CD14-positive monocyte (primary cell): ENCODE measurements around the gene OPN4. TPM values are rescaled to one million over a fixed set of nuclear protein-coding genes. Genes with fewer than 3 reads are reported as not detected.

Experiments used
- DNase-seq, 3 donors: peaks; one replicate each; pipeline ENCODE4 v3.0.0-alpha.2; 2011 to 2022
- H2AFZ ChIP-seq: 2 replicates; pipeline ENCODE4 v1.6.0; 2012; ENCODE audit warnings: mild to moderate bottlenecking, low read depth, low read length, inconsistent platforms; ENCODE audit not compliant: insufficient read depth, poor library complexity, severe bottlenecking
- H3K27ac ChIP-seq, 2 donors: 1 replicate in 1 of 2; 2 replicates in 1 of 2; pipeline ENCODE4 v1.5.1; 2012 to 2013; ENCODE audit warnings: low read length in 2 of 2, control low read depth in 1 of 2, inconsistent platforms in 1 of 2, low read depth in 1 of 2, mild to moderate bottlenecking in 1 of 2
- H3K27me3 ChIP-seq, 2 donors: one replicate each; pipeline versions ENCODE4 v1.6.0 to v1.6.1; 2011 to 2013; ENCODE audit warnings: low read length in 2 of 2; ENCODE audit not compliant: control insufficient read depth in 2 of 2, insufficient read depth in 2 of 2
- H3K36me3 ChIP-seq, 2 donors: replicated peaks in 1 of 2; 1 replicate in 1 of 2; 2 replicates in 1 of 2; pipeline versions ENCODE4 v1.5.1 to v1.6.1; 2012 to 2013; ENCODE audit warnings: low read length in 2 of 2, control low read depth in 1 of 2, inconsistent platforms in 1 of 2, mild to moderate bottlenecking in 1 of 2; ENCODE audit not compliant: insufficient read depth in 2 of 2, control insufficient read depth in 1 of 2
- H3K4me1 ChIP-seq, 2 donors: 1 replicate in 1 of 2; 2 replicates in 1 of 2; pipeline versions ENCODE4 v1.5.1 to v1.6.1; 2012 to 2013; ENCODE audit warnings: low read length in 2 of 2, control low read depth in 1 of 2, inconsistent platforms in 1 of 2, mild to moderate bottlenecking in 1 of 2, moderate library complexity in 1 of 2; ENCODE audit not compliant: insufficient read depth in 2 of 2, control insufficient read depth in 1 of 2
- H3K4me2 ChIP-seq: replicated peaks from 2 replicates; pipeline ENCODE3; 2012; ENCODE audit warnings: low read length, moderate library complexity, mild to moderate bottlenecking; ENCODE audit not compliant: poor library complexity, severe bottlenecking; ENCODE audit errors: extremely low read depth
- H3K4me3 ChIP-seq, 3 experiments: fragments of 200-600 bp in 1 of 3; sonication (generic) in 1 of 3; replicated peaks in 1 of 3; 1 replicate in 2 of 3; 2 replicates in 1 of 3; pipeline ENCODE4 v1.5.1; 2011 to 2013; ENCODE audit warnings: low read length in 3 of 3, mild to moderate bottlenecking in 3 of 3, control low read depth in 2 of 3, low read depth in 2 of 3, inconsistent platforms in 1 of 3, moderate library complexity in 1 of 3
- H3K79me2 ChIP-seq: 2 replicates; pipeline ENCODE4 v1.6.0; 2012; ENCODE audit warnings: mild to moderate bottlenecking, control low read depth, inconsistent platforms, low read length, moderate library complexity; ENCODE audit not compliant: insufficient read depth
- H3K9ac ChIP-seq: 2 replicates; pipeline ENCODE4 v1.6.0; 2017; ENCODE audit warnings: low read length, mild to moderate bottlenecking; ENCODE audit not compliant: insufficient read depth, poor library complexity, severe bottlenecking
- H3K9me3 ChIP-seq, 2 donors: replicated peaks in 1 of 2; 1 replicate in 1 of 2; 2 replicates in 1 of 2; pipeline versions ENCODE4 v1.5.1 to v1.6.1; 2012 to 2013; ENCODE audit warnings: low read length in 2 of 2, control low read depth in 1 of 2; ENCODE audit not compliant: control insufficient read depth in 1 of 2, insufficient read depth in 1 of 2
- H4K20me1 ChIP-seq: 2 replicates; pipeline ENCODE4 v1.6.0; 2012; ENCODE audit warnings: mild to moderate bottlenecking, low read length, control low read depth, moderate library complexity; ENCODE audit not compliant: insufficient read depth
- H3K27ac Mint-ChIP-seq, 7 donors: one replicate each; pipeline ENCODE4 v1.8.0; 2020; ENCODE audit warnings: mild to moderate bottlenecking in 7 of 7, mixed read lengths in 7 of 7, moderate library complexity in 6 of 7, inconsistent platforms in 2 of 7
- H3K27me3 Mint-ChIP-seq, 3 donors: one replicate each; pipeline ENCODE4 v1.8.0; 2021 to 2022; ENCODE audit warnings: low read depth in 3 of 3, mild to moderate bottlenecking in 3 of 3, mixed read lengths in 3 of 3, moderate library complexity in 3 of 3, inconsistent platforms in 1 of 3
- H3K36me3 Mint-ChIP-seq, 2 donors: one replicate each; pipeline ENCODE4 v1.8.0; 2020; ENCODE audit warnings: mixed read lengths in 2 of 2, inconsistent platforms in 1 of 2, mild to moderate bottlenecking in 1 of 2
- H3K4me1 Mint-ChIP-seq: one replicate; pipeline ENCODE4 v1.8.0; 2020; ENCODE audit warnings: mild to moderate bottlenecking, mixed read lengths
- H3K4me3 Mint-ChIP-seq, 2 donors: one replicate each; pipeline ENCODE4 v1.8.0; 2020; ENCODE audit warnings: mild to moderate bottlenecking in 2 of 2, mixed read lengths in 2 of 2, moderate library complexity in 1 of 2
- H3K9me3 Mint-ChIP-seq, 7 donors: one replicate each; pipeline ENCODE4 v1.8.0; 2020 to 2022; ENCODE audit warnings: mixed read lengths in 7 of 7, mild to moderate bottlenecking in 6 of 7, moderate library complexity in 6 of 7, inconsistent platforms in 2 of 7
- WGBS: methylation state at CpG from one replicate; pipeline ENCODE4 v1.1.5; 2013; ENCODE audit warnings: missing lambda C conversion rate; ENCODE audit not compliant: insufficient coverage; 5-methylcytosine and 5-hydroxymethylcytosine counted together
- intact Hi-C, 2 donors: fragments of 100-400 bp; cut with micrococcal nuclease; formaldehyde crosslinking; loops; one replicate each; pipeline versions ENCODE4 v1.15.0 to v1.15.1; 2023
- polyA plus RNA-seq, 3 donors: library from polyadenylated mRNA; depleted of rRNA in 1 of 3; unstranded in 2 of 3; stranded (reverse) in 1 of 3; fragments of 300-500 nt in 2 of 3; fragments of >200 nt in 1 of 3; fragmentation: Illumina TruSeq in 2 of 3; gene quantifications; 1 replicate in 2 of 3; 2 replicates in 1 of 3; pipeline ENCODE4 v1.2.3, GENCODE V29; 2012 to 2021
- TF ChIP-seq, protein P1 (sequence below): fragments of 200-600 bp; IDR thresholded peaks from one replicate; pipeline ENCODE4 v1.8.0; 2022; ENCODE audit warnings: antibody characterized with exemption, mild to moderate bottlenecking

Gene OPN4
- polyA plus RNA-seq, 3 donors: not detected

DNA sequence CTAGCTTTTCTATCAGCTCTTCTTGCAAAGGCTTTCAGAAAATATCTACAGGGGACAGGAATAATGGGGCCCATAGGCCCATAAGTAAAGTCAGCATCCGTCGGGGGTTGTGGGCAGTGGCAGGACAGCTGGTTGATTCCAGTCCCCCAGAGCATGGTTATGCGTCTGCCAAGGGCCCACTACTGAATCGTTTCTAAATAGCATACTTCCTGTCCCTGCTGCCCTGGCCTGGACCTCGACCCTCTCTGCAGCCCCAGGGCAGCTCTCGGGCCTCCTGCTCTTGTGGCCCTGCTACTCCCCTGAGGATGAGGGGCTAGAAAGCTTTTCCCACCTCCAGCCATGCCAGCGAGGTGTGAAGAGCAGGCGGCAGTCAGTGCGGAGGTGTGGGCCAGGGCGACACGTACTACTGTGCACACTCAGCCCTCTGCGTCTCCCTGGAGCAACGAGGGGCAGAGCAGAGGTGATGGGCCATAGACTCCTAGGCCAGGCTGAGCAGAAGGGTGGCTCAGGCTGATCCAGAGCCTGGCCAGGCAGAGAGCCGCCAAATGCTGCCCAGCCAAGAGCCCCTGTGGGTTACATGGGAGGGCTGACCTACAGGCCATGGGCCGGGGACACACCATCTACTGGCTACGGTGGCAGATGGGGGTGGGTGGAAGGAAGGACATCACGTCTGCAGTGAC lies 4.7 kb upstream of the OPN4 start:
- TF ChIP-seq, protein P1, sequence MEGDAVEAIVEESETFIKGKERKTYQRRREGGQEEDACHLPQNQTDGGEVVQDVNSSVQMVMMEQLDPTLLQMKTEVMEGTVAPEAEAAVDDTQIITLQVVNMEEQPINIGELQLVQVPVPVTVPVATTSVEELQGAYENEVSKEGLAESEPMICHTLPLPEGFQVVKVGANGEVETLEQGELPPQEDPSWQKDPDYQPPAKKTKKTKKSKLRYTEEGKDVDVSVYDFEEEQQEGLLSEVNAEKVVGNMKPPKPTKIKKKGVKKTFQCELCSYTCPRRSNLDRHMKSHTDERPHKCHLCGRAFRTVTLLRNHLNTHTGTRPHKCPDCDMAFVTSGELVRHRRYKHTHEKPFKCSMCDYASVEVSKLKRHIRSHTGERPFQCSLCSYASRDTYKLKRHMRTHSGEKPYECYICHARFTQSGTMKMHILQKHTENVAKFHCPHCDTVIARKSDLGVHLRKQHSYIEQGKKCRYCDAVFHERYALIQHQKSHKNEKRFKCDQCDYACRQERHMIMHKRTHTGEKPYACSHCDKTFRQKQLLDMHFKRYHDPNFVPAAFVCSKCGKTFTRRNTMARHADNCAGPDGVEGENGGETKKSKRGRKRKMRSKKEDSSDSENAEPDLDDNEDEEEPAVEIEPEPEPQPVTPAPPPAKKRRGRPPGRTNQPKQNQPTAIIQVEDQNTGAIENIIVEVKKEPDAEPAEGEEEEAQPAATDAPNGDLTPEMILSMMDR: no peak
- H3K4me3 Mint-ChIP-seq: no peak overlapping the region
- no peaks in the 10 kb centered on the region for H3K4me1 ChIP-seq
- no peaks in the 10 kb centered on the region for H3K36me3 Mint-ChIP-seq
- no peaks in the 10 kb centered on the region for H3K9me3 ChIP-seq
- no peaks in the 10 kb centered on the region for H3K9me3 Mint-ChIP-seq
- no peaks in the 10 kb centered on the region for H3K79me2 ChIP-seq
- H3K27ac Mint-ChIP-seq: no peak overlapping the region
- no peak overlapping the region for H3K4me3 ChIP-seq
- DNase-seq: peak in 1 of 3 donors; percentile 0
- no peaks in the 10 kb centered on the region for H3K36me3 ChIP-seq
- no peak overlapping the region for H2AFZ ChIP-seq
- no peaks in the 10 kb centered on the region for H4K20me1 ChIP-seq
- H3K4me1 Mint-ChIP-seq: no peaks in the 10 kb centered on the region
- no peak overlapping the region for H3K9ac ChIP-seq
- H3K27me3 ChIP-seq: no peaks in the 10 kb centered on the region
- H3K27me3 Mint-ChIP-seq: peaks cover 0 to 1% (median 0%) of the 10 kb centered on the region in 3 donors
- whole genome bisulfite sequencing: 88% methylated on average over 11 of the region's 17 CpGs
- H3K4me2 ChIP-seq: no peak overlapping the region
- intact Hi-C loops: no loop called here
- H3K27ac ChIP-seq: no peak overlapping the region

DNA sequence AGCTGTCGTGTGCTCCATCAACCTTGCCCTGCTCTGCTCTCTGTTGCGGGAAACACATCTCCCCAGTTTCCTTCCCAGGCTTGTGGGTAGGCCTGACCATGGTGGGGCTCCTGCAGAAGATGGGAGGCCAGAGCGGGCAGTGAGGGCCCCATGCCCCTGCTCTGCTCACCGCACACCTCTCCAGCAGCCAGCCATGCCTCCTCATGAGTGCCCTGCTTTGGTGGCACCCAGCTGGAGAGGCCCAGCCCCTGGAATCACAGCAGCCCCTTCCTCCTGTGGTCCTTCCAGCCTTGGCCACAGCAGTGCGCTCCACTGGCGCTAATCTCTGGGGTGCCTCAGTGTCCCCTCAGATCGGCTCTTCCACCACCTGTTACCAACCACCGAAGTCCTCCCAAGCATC lies 4.2 kb upstream of the OPN4 start:
- no peaks in the 10 kb centered on the region for H3K27me3 ChIP-seq
- no peaks in the 10 kb centered on the region for H3K79me2 ChIP-seq
- no peaks in the 10 kb centered on the region for H3K36me3 ChIP-seq
- 96% methylated on average over 6 of the region's 8 CpGs for whole genome bisulfite sequencing
- TF ChIP-seq, protein P1: no peak
- DNase-seq: no peak
- no peak overlapping the region for H2AFZ ChIP-seq
- no peak overlapping the region for H3K4me3 ChIP-seq
- H3K4me2 ChIP-seq: no peak overlapping the region
- Mint-ChIP-seq H3K27ac (no peak overlapping the region), H3K27me3 (peaks cover 0 to 1% (median 0%) of the 10 kb centered on the region in 3 donors), H3K4me3 (no peak overlapping the region), H3K9me3 (no peaks in the 10 kb centered on the region), H3K36me3 (no peaks in the 10 kb centered on the region), H3K4me1 (no peaks in the 10 kb centered on the region)
- H4K20me1 ChIP-seq: no peaks in the 10 kb centered on the region
- intact Hi-C loops: no loop called here
- H3K9me3 ChIP-seq: no peaks in the 10 kb centered on the region
- H3K27ac ChIP-seq: no peak overlapping the region
- no peak overlapping the region for H3K9ac ChIP-seq
- no peaks in the 10 kb centered on the region for H3K4me1 ChIP-seq
